Measurements from ENCODE around the gene FSIP1.

The FSIP1 gene

GRCh38 chr15:39589193-39589814 is 193.3 kb downstream of the FSIP1 start:
- TF ChIP-seq SIN3A (IDR thresholded peaks at IDR 0.05; ENCODE audit: borderline replicate concordance, insufficient read depth, low read length) (no peak), FOXP2 (optimal IDR thresholded peaks at IDR 0.05; ENCODE audit: borderline replicate concordance, extremely low read depth, extremely low read length, insufficient read depth) (no peak), POLR2AphosphoS5 (IDR thresholded peaks at IDR 0.05; ENCODE audit: low read depth, low read length) (no peak), REST (IDR thresholded peaks at IDR 0.05; ENCODE audit: insufficient read depth in 1 of 2, low read depth in 2 of 2, low read length in 2 of 2) (no peak), TAF1 (IDR thresholded peaks at IDR 0.05; ENCODE audit: borderline replicate concordance, insufficient read depth, low read length) (no peak)

GRCh38 chr15:39588531-39589192 is 194.0 kb downstream of the FSIP1 start:
- no peak for TF ChIP-seq POLR2AphosphoS5 (IDR thresholded peaks at IDR 0.05; ENCODE audit: low read depth, low read length)
- TF ChIP-seq SIN3A (IDR thresholded peaks at IDR 0.05; ENCODE audit: borderline replicate concordance, insufficient read depth, low read length), result no peak
- TF ChIP-seq REST (IDR thresholded peaks at IDR 0.05; ENCODE audit: insufficient read depth in 1 of 2, low read depth in 2 of 2, low read length in 2 of 2), result no peak
- TF ChIP-seq TAF1 (IDR thresholded peaks at IDR 0.05; ENCODE audit: borderline replicate concordance, insufficient read depth, low read length), result no peak
- TF ChIP-seq FOXP2 (optimal IDR thresholded peaks at IDR 0.05; ENCODE audit: borderline replicate concordance, extremely low read depth, extremely low read length, insufficient read depth), result no peak

- TF ChIP-seq REST (IDR thresholded peaks at IDR 0.05; ENCODE audit: insufficient read depth in 1 of 2, low read depth in 2 of 2, low read length in 2 of 2) (no peak), SIN3A (IDR thresholded peaks at IDR 0.05; ENCODE audit: borderline replicate concordance, insufficient read depth, low read length) (no peak), POLR2AphosphoS5 (IDR thresholded peaks at IDR 0.05; ENCODE audit: low read depth, low read length) (no peak), TAF1 (IDR thresholded peaks at IDR 0.05; ENCODE audit: borderline replicate concordance, insufficient read depth, low read length) (no peak), FOXP2 (optimal IDR thresholded peaks at IDR 0.05; ENCODE audit: borderline replicate concordance, extremely low read depth, extremely low read length, insufficient read depth) (no peak)
Observed at GRCh38 chr15:39587731-39588530, 194.7 kb downstream of the FSIP1 start.

- TF ChIP-seq TAF1 (IDR thresholded peaks at IDR 0.05; ENCODE audit: borderline replicate concordance, insufficient read depth, low read length) (no peak), REST (IDR thresholded peaks at IDR 0.05; ENCODE audit: insufficient read depth in 1 of 2, low read depth in 2 of 2, low read length in 2 of 2) (no peak), FOXP2 (optimal IDR thresholded peaks at IDR 0.05; ENCODE audit: borderline replicate concordance, extremely low read depth, extremely low read length, insufficient read depth) (no peak), POLR2AphosphoS5 (IDR thresholded peaks at IDR 0.05; ENCODE audit: low read depth, low read length) (no peak)
Observed at GRCh38 chr15:39587096-39587721, 195.4 kb downstream of the FSIP1 start.
